IPS-15b (cell line): Measurements from ENCODE around the gene ADGRB2.
A peak's percentile ranks its signal among the peaks of the same experiment; 100 is the strongest.

Experiments used
- H3K27me3 ChIP-seq: one replicate; pipeline ENCODE4 v1.6.1; 2013; ENCODE audit warnings: low read length; ENCODE audit not compliant: control insufficient read depth, insufficient read depth
- H3K36me3 ChIP-seq: one replicate; pipeline ENCODE4 v1.6.1; 2013; ENCODE audit warnings: low read length; ENCODE audit not compliant: control insufficient read depth, insufficient read depth
- H3K4me1 ChIP-seq: one replicate; pipeline ENCODE4 v1.6.1; 2013; ENCODE audit warnings: mild to moderate bottlenecking, low read length; ENCODE audit not compliant: control insufficient read depth, insufficient read depth
- H3K4me3 ChIP-seq: one replicate; pipeline ENCODE4 v1.5.1; 2013; ENCODE audit warnings: low read depth, low read length
- H3K9ac ChIP-seq: one replicate; pipeline ENCODE4 v1.6.1; 2013; ENCODE audit warnings: low read depth, mild to moderate bottlenecking, low read length
- H3K9me3 ChIP-seq: one replicate; pipeline ENCODE4 v1.6.1; 2013; ENCODE audit warnings: mild to moderate bottlenecking, low read length; ENCODE audit not compliant: control insufficient read depth, insufficient read depth

Gene ADGRB2

GRCh38 chr1:31768407-31768907 lies 4.3 kb upstream of the ADGRB2 start:
- peaks cover 38% of the 10 kb centered on the region for H3K27me3 ChIP-seq
- H3K9ac ChIP-seq: no peak overlapping the region
- no peaks in the 10 kb centered on the region for H3K36me3 ChIP-seq
- H3K4me3 ChIP-seq: no peak overlapping the region
- no peaks in the 10 kb centered on the region for H3K9me3 ChIP-seq
- peaks cover 14% of the 10 kb centered on the region for H3K4me1 ChIP-seq

GRCh38 chr1:31767225-31767624 lies 3.1 kb upstream of the ADGRB2 start:
- Histone ChIP-seq H3K4me1 (peaks cover 15% of the 10 kb centered on the region), H3K27me3 (peaks cover 31% of the 10 kb centered on the region), H3K4me3 (no peak overlapping the region), H3K9me3 (no peaks in the 10 kb centered on the region), H3K9ac (no peak overlapping the region), H3K36me3 (no peaks in the 10 kb centered on the region)

GRCh38 chr1:31765516-31765915 lies 1.4 kb upstream of the ADGRB2 start:
- Histone ChIP-seq H3K27me3 (peaks cover 21% of the 10 kb centered on the region), H3K9me3 (no peaks in the 10 kb centered on the region), H3K4me1 (peaks cover 25% of the 10 kb centered on the region), H3K9ac (no peak overlapping the region), H3K4me3 (no peak overlapping the region), H3K36me3 (no peaks in the 10 kb centered on the region)

GRCh38 chr1:31765041-31765467 lies 914 bp upstream of the ADGRB2 start:
- no peaks in the 10 kb centered on the region for H3K9me3 ChIP-seq
- peak overlapping the region; percentile 36 for H3K4me3 ChIP-seq
- no peak overlapping the region for H3K9ac ChIP-seq
- H3K36me3 ChIP-seq: no peaks in the 10 kb centered on the region
- H3K27me3 ChIP-seq: peaks cover 18% of the 10 kb centered on the region
- peaks cover 23% of the 10 kb centered on the region for H3K4me1 ChIP-seq

- Histone ChIP-seq H3K4me1 (peaks cover 29% of the 10 kb centered on the region), H3K4me3 (peak overlapping the region; percentile 81), H3K9ac (no peak overlapping the region), H3K9me3 (no peaks in the 10 kb centered on the region), H3K36me3 (no peaks in the 10 kb centered on the region), H3K27me3 (peaks cover 15% of the 10 kb centered on the region)
Measured at GRCh38 chr1:31763671-31764311, 349 bp downstream of the ADGRB2 start.

GRCh38 chr1:31762726-31763670 lies 1.1 kb downstream of the ADGRB2 start:
- H3K4me1 ChIP-seq: peaks cover 27% of the 10 kb centered on the region
- H3K4me3 ChIP-seq: peak overlapping the region; percentile 81
- H3K27me3 ChIP-seq: peaks cover 15% of the 10 kb centered on the region
- H3K9me3 ChIP-seq: no peaks in the 10 kb centered on the region
- H3K36me3 ChIP-seq: no peaks in the 10 kb centered on the region
- H3K9ac ChIP-seq: no peak overlapping the region

GRCh38 chr1:31762323-31762722 lies 1.8 kb downstream of the ADGRB2 start:
- H3K9me3 ChIP-seq: no peaks in the 10 kb centered on the region
- H3K4me1 ChIP-seq: peaks cover 27% of the 10 kb centered on the region
- no peaks in the 10 kb centered on the region for H3K36me3 ChIP-seq
- H3K4me3 ChIP-seq: peak overlapping the region; percentile 81
- no peak overlapping the region for H3K9ac ChIP-seq
- H3K27me3 ChIP-seq: peaks cover 15% of the 10 kb centered on the region

- H3K4me3 ChIP-seq: peak overlapping the region; percentile 81
Measured at GRCh38 chr1:31761883-31762282, 2.3 kb downstream of the ADGRB2 start.

GRCh38 chr1:31760471-31761470 lies 3.4 kb downstream of the ADGRB2 start:
- Histone ChIP-seq H3K4me1 (peaks cover 24% of the 10 kb centered on the region), H3K9ac (peak overlapping the region; percentile 76), H3K27me3 (peaks cover 15% of the 10 kb centered on the region), H3K4me3 (peak overlapping the region; percentile 81), H3K9me3 (no peaks in the 10 kb centered on the region), H3K36me3 (peaks cover 2% of the 10 kb centered on the region)

More at GRCh38 chr1:31761883-31762282, 2.3 kb downstream of the ADGRB2 start:
- Histone ChIP-seq H3K36me3 (no peaks in the 10 kb centered on the region), H3K27me3 (peaks cover 15% of the 10 kb centered on the region), H3K4me1 (peaks cover 27% of the 10 kb centered on the region), H3K9me3 (no peaks in the 10 kb centered on the region), H3K9ac (no peak overlapping the region)

GRCh38 chr1:31759298-31760023 lies 4.7 kb downstream of the ADGRB2 start:
- Histone ChIP-seq H3K4me3 (peak overlapping the region; percentile 81), H3K27me3 (peaks cover 10% of the 10 kb centered on the region), H3K9me3 (no peaks in the 10 kb centered on the region), H3K9ac (no peak overlapping the region), H3K36me3 (peaks cover 3% of the 10 kb centered on the region), H3K4me1 (peaks cover 20% of the 10 kb centered on the region)
